Fibroblast of peridontal ligament (primary cell): ENCODE data around the gene CUL4A.
"Not testable (repeated sequence)": the region's sequence is repeated elsewhere in the genome, so short reads cannot be mapped to it uniquely, and the experiment has no call there.

Experiments used
- DNase-seq: peaks from one replicate; pipeline ENCODE4 v3.0.0-alpha.2; 2010; ENCODE audit errors: extremely low read depth

CUL4A gene

GRCh38 chr13:113209336-113209758, at the start of gene CUL4A:
Gene CUL4A (plus strand): TSS chr13:113209613. CDS start chr13:113209628, 15 bp downstream.
- DNase-seq = peak; percentile 54

GRCh38 chr13:113159701-113160100, 49.7 kb upstream of the CUL4A start:
- no peak for DNase-seq

- no peak for DNase-seq
These were observed 48.4 kb upstream of the CUL4A start for GRCh38 chr13:113160983-113161382.

- no peak for DNase-seq
These were observed 48.0 kb upstream of the CUL4A start for GRCh38 chr13:113161433-113161832.

- DNase-seq = not testable (repeated sequence)
These were observed 47.4 kb upstream of the CUL4A start for GRCh38 chr13:113161975-113162374.

- no peak for DNase-seq
These were observed 46.4 kb upstream of the CUL4A start for GRCh38 chr13:113162783-113163685.

GRCh38 chr13:113164492-113164891, 44.9 kb upstream of the CUL4A start:
- DNase-seq = no peak

- no peak for DNase-seq
These were observed 43.1 kb upstream of the CUL4A start for GRCh38 chr13:113166266-113166665.

- DNase-seq = no peak
These were observed 42.7 kb upstream of the CUL4A start for GRCh38 chr13:113166681-113167080.

- DNase-seq = no peak
These were observed 42.3 kb upstream of the CUL4A start for GRCh38 chr13:113167155-113167554.

- DNase-seq = no peak
These were observed 41.8 kb upstream of the CUL4A start for GRCh38 chr13:113167575-113167974.

- no peak for DNase-seq
These were observed 41.2 kb upstream of the CUL4A start for GRCh38 chr13:113168211-113168610.

GRCh38 chr13:113169277-113170272, 39.8 kb upstream of the CUL4A start:
- DNase-seq = no peak

- DNase-seq = no peak
These were observed 38.9 kb upstream of the CUL4A start for GRCh38 chr13:113170511-113170910.

- DNase-seq = no peak
These were observed 37.9 kb upstream of the CUL4A start for GRCh38 chr13:113171250-113172125.

GRCh38 chr13:113172419-113172926, 36.9 kb upstream of the CUL4A start:
- no peak for DNase-seq

- DNase-seq = no peak
These were observed 33.1 kb upstream of the CUL4A start for GRCh38 chr13:113176280-113176679.

- DNase-seq = no peak
These were observed 32.6 kb upstream of the CUL4A start for GRCh38 chr13:113176822-113177221.

- DNase-seq = peak; percentile 97
These were observed 31.1 kb upstream of the CUL4A start for GRCh38 chr13:113178070-113178895.

- no peak for DNase-seq
These were observed 30.6 kb upstream of the CUL4A start for GRCh38 chr13:113178896-113179167.
